HL-60 (cell line): ENCODE measurements around the gene CHCHD3.

Source experiments
- DNase-seq, 2 experiments: peaks; one replicate each; pipeline ENCODE4 v3.0.0-alpha.2; 2010 to 2020; ENCODE audit warnings: low read depth in 1 of 2, low spot score in 1 of 2
- H3K27ac ChIP-seq: fragments of 250-450 bp; sonication (Bioruptor Pico); replicated peaks from 2 replicates; pipeline ENCODE4 v1.5.1; 2020; ENCODE audit warnings: mild to moderate bottlenecking, moderate library complexity
- H3K27me3 ChIP-seq: fragments of 250-450 bp; sonication (Bioruptor Pico); 2 replicates; pipeline ENCODE4 v1.5.1; 2021; ENCODE audit warnings: mild to moderate bottlenecking, moderate library complexity; ENCODE audit not compliant: insufficient read depth, poor library complexity, severe bottlenecking
- H3K4me3 ChIP-seq: replicated peaks from 2 replicates; pipeline ENCODE4 v1.5.1; 2011; ENCODE audit warnings: mild to moderate bottlenecking, control low read depth, low read length; ENCODE audit not compliant: insufficient read depth
- CTCF ChIP-seq: IDR thresholded peaks from one replicate; pipeline ENCODE4 v1.5.1; 2011; ENCODE audit warnings: low read length, control low read depth, inconsistent platforms; ENCODE audit not compliant: insufficient read depth
- GABPA ChIP-seq: IDR thresholded peaks from 2 replicates; pipeline ENCODE4 v1.6.1; 2012; ENCODE audit warnings: low read depth
- POLR2AphosphoS5 ChIP-seq: IDR thresholded peaks from 2 replicates; pipeline ENCODE4 v1.6.1; 2012; ENCODE audit warnings: low read depth
- REST ChIP-seq: IDR thresholded peaks from 2 replicates; pipeline ENCODE4 v1.6.1; 2012; ENCODE audit warnings: low read depth; ENCODE audit not compliant: insufficient replicate concordance
- SPI1 ChIP-seq: IDR thresholded peaks from 2 replicates; pipeline ENCODE4 v1.6.1; 2012; ENCODE audit warnings: low read depth, mild to moderate bottlenecking, borderline replicate concordance

Gene CHCHD3

GRCh38 chr7:132800522-132800921 is 281.4 kb downstream of the CHCHD3 start:
- H3K4me3 ChIP-seq, result no peak overlapping the region
- TF ChIP-seq CTCF (no peak), POLR2AphosphoS5 (no peak), GABPA (no peak), SPI1 (no peak), REST (no peak)
- DNase-seq, result no peak
- no peak overlapping the region for H3K27ac ChIP-seq
- no peaks in the 10 kb centered on the region for H3K27me3 ChIP-seq

- H3K27me3 ChIP-seq, result no peaks in the 10 kb centered on the region
- no peak for DNase-seq
- H3K4me3 ChIP-seq, result no peak overlapping the region
- TF ChIP-seq CTCF (no peak), POLR2AphosphoS5 (no peak), SPI1 (no peak), REST (no peak), GABPA (no peak)
- H3K27ac ChIP-seq, result no peak overlapping the region
Observed at GRCh38 chr7:132799081-132799413, 282.8 kb downstream of the CHCHD3 start.

GRCh38 chr7:132797152-132797551 is 284.7 kb downstream of the CHCHD3 start:
- Histone ChIP-seq H3K4me3 (no peak overlapping the region), H3K27me3 (no peaks in the 10 kb centered on the region), H3K27ac (no peak overlapping the region)
- TF ChIP-seq SPI1, result no peak
- no peak for TF ChIP-seq GABPA
- no peak for TF ChIP-seq POLR2AphosphoS5
- no peak for TF ChIP-seq REST
- no peak for TF ChIP-seq CTCF
- DNase-seq, result no peak
